Neural progenitor cell (in vitro differentiated cells): ENCODE data around the gene NKTR. TPM values are rescaled to one million over a fixed set of nuclear protein-coding genes. Genes with fewer than 3 reads are reported as not detected.
A peak's percentile ranks its signal among the peaks of the same experiment; 100 is the strongest.

Experiments
- DNase-seq: peaks from one replicate; pipeline ENCODE4 v3.0.0-alpha.2; 2016; ENCODE audit warnings: low spot score
- H2AFZ ChIP-seq: fragments of 200-600 bp; sonication (generic); replicated peaks from 2 replicates; pipeline ENCODE4 v1.6.1; 2016; ENCODE audit warnings: antibody characterized with exemption
- H3F3A ChIP-seq: fragments of 200-600 bp; sonication (generic); 2 replicates; pipeline ENCODE4 v1.6.1; 2016; ENCODE audit warnings: antibody characterized with exemption, low read depth
- H3K27ac ChIP-seq: fragments of 200-600 bp; sonication (generic); 2 replicates; pipeline ENCODE4 v1.5.1; 2016; ENCODE audit warnings: mild to moderate bottlenecking
- H3K27me3 ChIP-seq: fragments of 200-600 bp; sonication (generic); 2 replicates; pipeline ENCODE4 v1.6.1; 2016; ENCODE audit warnings: mild to moderate bottlenecking, moderate library complexity
- H3K36me3 ChIP-seq: fragments of 200-600 bp; sonication (generic); 2 replicates; pipeline ENCODE4 v1.5.1; 2016
- H3K4me1 ChIP-seq: fragments of 200-600 bp; sonication (generic); 2 replicates; pipeline ENCODE4 v1.6.1; 2016; ENCODE audit warnings: mixed run types
- H3K4me2 ChIP-seq: fragments of 200-600 bp; sonication (generic); 2 replicates; pipeline ENCODE4 v1.6.1; 2016
- H3K4me3 ChIP-seq: fragments of 200-600 bp; sonication (generic); 2 replicates; pipeline ENCODE4 v1.5.1; 2016
- H3K79me2 ChIP-seq: fragments of 200-600 bp; sonication (generic); 2 replicates; pipeline ENCODE4 v1.6.1; 2016; ENCODE audit warnings: low read depth
- H3K9ac ChIP-seq: fragments of 200-600 bp; sonication (generic); 2 replicates; pipeline ENCODE4 v1.6.1; 2016
- H3K9me3 ChIP-seq: fragments of 200-600 bp; sonication (generic); 2 replicates; pipeline ENCODE4 v1.5.1; 2016; ENCODE audit warnings: low read depth
- H4K20me1 ChIP-seq: fragments of 200-600 bp; sonication (generic); 2 replicates; pipeline ENCODE4 v1.6.1; 2016; ENCODE audit warnings: low read depth
- H3K27ac Mint-ChIP-seq: 3 replicates; pipeline ENCODE4 v1.8.0; 2021; ENCODE audit warnings: mixed read lengths
- H3K27me3 Mint-ChIP-seq: 2 replicates; pipeline ENCODE4 v1.8.0; 2022; ENCODE audit warnings: low read depth, mild to moderate bottlenecking, inconsistent platforms, moderate library complexity, mixed read lengths; ENCODE audit not compliant: insufficient read depth
- H3K36me3 Mint-ChIP-seq: 3 replicates; pipeline ENCODE4 v1.8.0; 2021; ENCODE audit warnings: mixed read lengths
- H3K4me1 Mint-ChIP-seq: 3 replicates; pipeline ENCODE4 v1.8.0; 2021; ENCODE audit warnings: mixed read lengths
- H3K4me3 Mint-ChIP-seq: 3 replicates; pipeline ENCODE4 v1.8.0; 2021; ENCODE audit warnings: mild to moderate bottlenecking, moderate library complexity, mixed read lengths
- H3K9me3 Mint-ChIP-seq: 3 replicates; pipeline ENCODE4 v1.8.0; 2020; ENCODE audit warnings: mixed read lengths
- EZH2 ChIP-seq: fragments of 200-600 bp; sonication (generic); IDR thresholded peaks from 2 replicates; pipeline ENCODE4 v1.6.1; 2017; ENCODE audit warnings: antibody characterized with exemption, mild to moderate bottlenecking, moderate library complexity
- EZH2phosphoT487 ChIP-seq: fragments of 200-600 bp; sonication (generic); IDR thresholded peaks from 2 replicates; pipeline ENCODE4 v1.6.1; 2017; ENCODE audit warnings: antibody characterized with exemption
- total RNA-seq: library from RNA; depleted of rRNA; stranded (reverse); fragments of >200 nt; gene quantifications from 2 replicates; pipeline ENCODE4 v1.2.3, GENCODE V29; 2015; ENCODE audit warnings: low replicate concordance
- TF ChIP-seq, protein P1 (sequence below): fragments of 200-600 bp; sonication (generic); IDR thresholded peaks from 2 replicates; pipeline ENCODE4 v1.5.1; 2017; ENCODE audit warnings: antibody characterized with exemption, mild to moderate bottlenecking

The NKTR gene
- total RNA-seq, 1 donor from 2014 or later: 190 TPM

DNA sequence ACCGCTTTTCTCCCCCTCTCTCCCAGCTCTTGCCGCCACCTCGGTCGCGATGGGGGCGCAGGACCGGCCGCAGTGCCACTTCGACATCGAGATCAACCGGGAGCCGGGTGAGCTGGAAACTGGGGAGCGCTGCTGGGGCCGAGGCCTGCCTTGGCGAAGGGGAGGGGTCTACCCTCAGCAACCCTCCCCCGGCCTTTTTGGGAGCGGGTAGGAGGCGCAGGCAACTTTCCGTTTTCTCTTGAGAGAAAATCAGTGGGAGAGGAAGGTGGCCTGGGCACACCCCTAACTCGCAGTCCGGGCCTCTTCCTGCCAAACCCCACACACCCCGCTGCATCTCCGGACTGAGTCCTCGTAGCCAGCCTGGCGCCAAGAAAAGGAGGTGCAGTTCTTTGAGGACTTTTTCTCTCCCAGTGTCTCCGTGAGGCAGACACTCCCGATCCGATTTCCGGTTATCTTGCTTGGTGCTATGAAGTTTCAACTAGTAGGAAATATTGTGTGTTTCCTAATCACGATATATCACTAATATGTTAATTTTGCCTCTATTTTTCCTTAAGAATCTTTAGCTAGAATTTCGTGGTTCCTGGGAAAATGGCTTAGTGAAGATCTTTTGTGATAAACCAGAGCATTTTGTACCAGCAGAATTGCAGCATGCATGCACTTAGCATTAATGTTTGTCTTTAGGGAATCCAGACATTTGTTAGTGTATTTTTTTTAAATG is 631 bp downstream of the NKTR start:
- Histone ChIP-seq H3F3A (peaks cover 27% of the 10 kb centered on the region), H3K36me3 (no peaks in the 10 kb centered on the region), H3K4me3 (peak overlapping the region; percentile 85), H3K27ac (peak overlapping the region; percentile 97), H3K9ac (peak overlapping the region; percentile 91), H3K4me2 (peak overlapping the region; percentile 83), H4K20me1 (peaks cover 49% of the 10 kb centered on the region), H3K4me1 (peaks cover 13% of the 10 kb centered on the region), H3K79me2 (peaks cover 53% of the 10 kb centered on the region), H2AFZ (peak overlapping the region; percentile 79), H3K9me3 (no peaks in the 10 kb centered on the region), H3K27me3 (no peaks in the 10 kb centered on the region)
- H3K4me3 Mint-ChIP-seq: peak overlapping the region; percentile 93
- peaks cover 17% of the 10 kb centered on the region for H3K36me3 Mint-ChIP-seq
- H3K9me3 Mint-ChIP-seq: peaks cover 10% of the 10 kb centered on the region
- peak overlapping the region; percentile 67 for H3K27ac Mint-ChIP-seq
- H3K4me1 Mint-ChIP-seq: peaks cover 17% of the 10 kb centered on the region
- DNase-seq: peak; percentile 89
- TF ChIP-seq EZH2phosphoT487: no peak
- peak; percentile 47 for TF ChIP-seq EZH2
- H3K27me3 Mint-ChIP-seq: peaks cover 6% of the 10 kb centered on the region

DNA sequence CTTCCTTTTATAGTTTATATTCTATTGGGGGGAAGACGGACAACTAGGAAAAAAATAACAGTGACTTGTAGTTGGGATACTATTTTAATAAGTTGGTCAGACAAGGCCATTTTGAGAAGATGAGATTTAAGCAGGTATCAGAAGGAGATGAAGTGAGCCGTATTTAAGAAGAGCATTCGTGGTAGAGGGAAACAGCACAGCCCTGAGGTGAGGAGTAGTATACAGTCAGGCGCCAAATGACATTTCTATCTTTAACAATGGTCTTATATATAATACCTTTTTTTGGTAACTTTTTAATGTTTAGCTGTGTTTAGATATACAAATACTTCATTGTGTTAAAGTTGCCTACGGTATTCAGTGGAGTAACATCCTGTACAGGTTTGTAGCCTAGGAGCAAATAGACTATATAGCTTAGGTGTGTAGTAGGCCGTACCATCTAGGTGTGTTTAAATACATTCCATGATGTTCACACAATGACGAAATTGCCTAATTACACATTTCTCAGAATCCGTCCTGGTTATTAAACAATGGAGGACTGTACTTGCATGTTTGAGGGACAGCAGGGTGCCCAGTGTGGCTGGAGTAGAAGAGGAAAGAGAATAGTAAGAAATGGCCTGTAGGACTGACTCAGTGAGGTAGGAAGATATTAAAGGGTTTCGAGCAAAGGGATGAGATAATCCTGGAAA is 1.6 kb downstream of the NKTR start:
- DNase-seq: peak; percentile 16
- H4K20me1 ChIP-seq: peaks cover 59% of the 10 kb centered on the region
- H3K27ac Mint-ChIP-seq: no peak overlapping the region
- H3K4me1 ChIP-seq: peaks cover 13% of the 10 kb centered on the region
- no peaks in the 10 kb centered on the region for H3K9me3 ChIP-seq
- peaks cover 6% of the 10 kb centered on the region for H3K27me3 Mint-ChIP-seq
- peaks cover 19% of the 10 kb centered on the region for H3K36me3 Mint-ChIP-seq
- H3K4me3 ChIP-seq: peak overlapping the region; percentile 85
- H3K27ac ChIP-seq: no peak overlapping the region
- H3K27me3 ChIP-seq: no peaks in the 10 kb centered on the region
- H3K4me2 ChIP-seq: peak overlapping the region; percentile 83
- no peaks in the 10 kb centered on the region for H3K36me3 ChIP-seq
- H2AFZ ChIP-seq: no peak overlapping the region
- peak overlapping the region; percentile 93 for H3K4me3 Mint-ChIP-seq
- H3K79me2 ChIP-seq: peaks cover 62% of the 10 kb centered on the region
- H3K9ac ChIP-seq: peak overlapping the region; percentile 91
- H3K4me1 Mint-ChIP-seq: peaks cover 17% of the 10 kb centered on the region
- peaks cover 21% of the 10 kb centered on the region for H3F3A ChIP-seq
- H3K9me3 Mint-ChIP-seq: peaks cover 10% of the 10 kb centered on the region
- TF ChIP-seq, protein P1, sequence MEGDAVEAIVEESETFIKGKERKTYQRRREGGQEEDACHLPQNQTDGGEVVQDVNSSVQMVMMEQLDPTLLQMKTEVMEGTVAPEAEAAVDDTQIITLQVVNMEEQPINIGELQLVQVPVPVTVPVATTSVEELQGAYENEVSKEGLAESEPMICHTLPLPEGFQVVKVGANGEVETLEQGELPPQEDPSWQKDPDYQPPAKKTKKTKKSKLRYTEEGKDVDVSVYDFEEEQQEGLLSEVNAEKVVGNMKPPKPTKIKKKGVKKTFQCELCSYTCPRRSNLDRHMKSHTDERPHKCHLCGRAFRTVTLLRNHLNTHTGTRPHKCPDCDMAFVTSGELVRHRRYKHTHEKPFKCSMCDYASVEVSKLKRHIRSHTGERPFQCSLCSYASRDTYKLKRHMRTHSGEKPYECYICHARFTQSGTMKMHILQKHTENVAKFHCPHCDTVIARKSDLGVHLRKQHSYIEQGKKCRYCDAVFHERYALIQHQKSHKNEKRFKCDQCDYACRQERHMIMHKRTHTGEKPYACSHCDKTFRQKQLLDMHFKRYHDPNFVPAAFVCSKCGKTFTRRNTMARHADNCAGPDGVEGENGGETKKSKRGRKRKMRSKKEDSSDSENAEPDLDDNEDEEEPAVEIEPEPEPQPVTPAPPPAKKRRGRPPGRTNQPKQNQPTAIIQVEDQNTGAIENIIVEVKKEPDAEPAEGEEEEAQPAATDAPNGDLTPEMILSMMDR: no peak
- TF ChIP-seq EZH2: no peak
- TF ChIP-seq EZH2phosphoT487: no peak

DNA sequence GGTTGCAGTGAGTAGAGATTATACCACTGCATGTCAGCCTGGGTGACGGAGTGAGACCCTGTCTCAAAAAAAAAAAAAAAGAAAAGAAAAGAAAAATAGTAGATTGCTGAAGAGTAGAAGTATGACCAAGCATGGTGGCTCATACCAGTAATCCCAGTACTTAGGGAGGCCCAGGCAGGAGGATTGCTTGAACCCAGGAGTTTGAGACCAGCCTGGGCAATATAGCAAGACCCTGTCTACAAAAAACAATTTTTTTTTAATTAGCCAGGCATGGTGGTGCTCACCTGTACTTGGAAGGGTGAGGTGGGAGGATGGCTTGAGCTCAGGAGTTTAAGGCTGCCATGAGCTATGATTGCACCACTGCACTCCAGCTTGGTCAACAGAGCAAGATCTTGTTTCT is 2.5 kb downstream of the NKTR start:
- Mint-ChIP-seq H3K4me3 (no peak overlapping the region), H3K9me3 (peaks cover 10% of the 10 kb centered on the region), H3K27me3 (peaks cover 6% of the 10 kb centered on the region), H3K27ac (no peak overlapping the region), H3K4me1 (peaks cover 17% of the 10 kb centered on the region), H3K36me3 (peaks cover 26% of the 10 kb centered on the region)
- DNase-seq: no peak
- Histone ChIP-seq H3K4me1 (peaks cover 13% of the 10 kb centered on the region), H3K4me2 (peak overlapping the region; percentile 83), H3K79me2 (peaks cover 71% of the 10 kb centered on the region), H3K9me3 (no peaks in the 10 kb centered on the region), H3K9ac (no peak overlapping the region), H3K36me3 (no peaks in the 10 kb centered on the region), H2AFZ (no peak overlapping the region), H3K27me3 (no peaks in the 10 kb centered on the region), H3F3A (peaks cover 21% of the 10 kb centered on the region), H4K20me1 (peaks cover 66% of the 10 kb centered on the region), H3K27ac (no peak overlapping the region), H3K4me3 (peak overlapping the region; percentile 85)
- TF ChIP-seq EZH2: no peak
- TF ChIP-seq, protein P1: no peak
- TF ChIP-seq EZH2phosphoT487: no peak
